Neural cell (in vitro differentiated cells): ENCODE results near the gene LIMS2. TPM values are rescaled to one million over a fixed set of nuclear protein-coding genes. Genes with fewer than 3 reads are reported as not detected.
A peak's percentile ranks its signal among the peaks of the same experiment; 100 is the strongest.

Experiments
- H2AFZ ChIP-seq: fragments of 200-600, 300-800 bp; sonication (generic), shearing (Covaris generic); 2 replicates; pipeline ENCODE4 v1.6.0; 2014; ENCODE audit warnings: low read depth, mild to moderate bottlenecking, antibody characterized with exemption, low read length, moderate library complexity
- H3F3A ChIP-seq: fragments of 200-600 bp; shearing (Covaris generic); 2 replicates; pipeline ENCODE4 v1.6.1; 2016; ENCODE audit warnings: mild to moderate bottlenecking, moderate library complexity, mixed read lengths, antibody characterized with exemption, low read length; ENCODE audit not compliant: insufficient read depth, poor library complexity, severe bottlenecking
- H3K27ac ChIP-seq: fragments of 200-600, 300-800 bp; sonication (generic), shearing (Covaris generic); 2 replicates; pipeline ENCODE4 v1.5.1; 2014; ENCODE audit warnings: mild to moderate bottlenecking, low read length, moderate library complexity
- H3K27me3 ChIP-seq: fragments of 300-800, 200-600 bp; sonication (generic), shearing (Covaris generic); 2 replicates; pipeline ENCODE4 v1.6.0; 2014; ENCODE audit warnings: mild to moderate bottlenecking, low read depth, low read length, moderate library complexity; ENCODE audit not compliant: insufficient read depth
- H3K36me3 ChIP-seq: fragments of 300-800, 200-600 bp; sonication (generic), shearing (Covaris generic); 2 replicates; pipeline ENCODE4 v1.5.1; 2014; ENCODE audit warnings: mild to moderate bottlenecking, antibody characterized with exemption, low read length, moderate library complexity; ENCODE audit not compliant: insufficient read depth
- H3K4me2 ChIP-seq: fragments of 300-800, 200-600 bp; sonication (generic), shearing (Covaris generic); 2 replicates; pipeline ENCODE4 v1.6.0; 2014; ENCODE audit warnings: mild to moderate bottlenecking, low read length
- H3K4me3 ChIP-seq: fragments of 300-800, 200-600 bp; sonication (generic), shearing (Covaris generic); 2 replicates; pipeline ENCODE4 v1.5.1; 2014; ENCODE audit warnings: mild to moderate bottlenecking, low read length, moderate library complexity
- H3K79me2 ChIP-seq: fragments of 200-600 bp; shearing (Covaris generic); replicated peaks from 2 replicates; pipeline ENCODE4 v1.6.0; 2014; ENCODE audit warnings: mild to moderate bottlenecking, low read length, moderate library complexity; ENCODE audit not compliant: insufficient read depth
- H3K9ac ChIP-seq: fragments of 300-800, 200-600 bp; sonication (generic), shearing (Covaris generic); 2 replicates; pipeline ENCODE4 v1.6.1; 2016; ENCODE audit warnings: mild to moderate bottlenecking, low read length, mixed read lengths
- H3K9me2 ChIP-seq: fragments of 200-600 bp; shearing (Covaris generic); 2 replicates; pipeline ENCODE4 v1.6.1; 2016; ENCODE audit warnings: mild to moderate bottlenecking, low read length, mixed read lengths; ENCODE audit not compliant: insufficient read depth
- H3K9me3 ChIP-seq: fragments of 200-600, 300-800 bp; sonication (generic), shearing (Covaris generic); 2 replicates; pipeline ENCODE4 v1.6.1; 2016; ENCODE audit warnings: mild to moderate bottlenecking, mixed run types, low read length, moderate library complexity, mixed read lengths
- H4K20me1 ChIP-seq: fragments of 200-600 bp; shearing (Covaris generic); 2 replicates; pipeline ENCODE4 v1.6.1; 2016; ENCODE audit warnings: mild to moderate bottlenecking, mixed run types; ENCODE audit not compliant: insufficient read depth
- CTCF ChIP-seq: fragments of 450-650 bp; IDR thresholded peaks from 2 replicates; pipeline ENCODE4 v1.5.1; 2014; ENCODE audit warnings: antibody characterized with exemption, mild to moderate bottlenecking, moderate library complexity; ENCODE audit not compliant: poor library complexity, severe bottlenecking
- EP300 ChIP-seq: fragments of 450-650 bp; conservative IDR thresholded peaks from 2 replicates; pipeline ENCODE4 v1.6.1; 2014; ENCODE audit warnings: antibody characterized with exemption, mild to moderate bottlenecking, moderate library complexity; ENCODE audit not compliant: poor library complexity, severe bottlenecking
- EZH2 ChIP-seq: fragments of 200-600, 300-800 bp; shearing (Covaris generic), sonication (generic); IDR thresholded peaks from 2 replicates; pipeline ENCODE4 v1.6.1; 2014; ENCODE audit warnings: antibody characterized with exemption, low read length, borderline replicate concordance, mild to moderate bottlenecking; ENCODE audit not compliant: insufficient read depth, poor library complexity, severe bottlenecking
- MXI1 ChIP-seq: fragments of 450-650 bp; conservative IDR thresholded peaks from 2 replicates; pipeline ENCODE4 v1.6.1; 2014; ENCODE audit warnings: antibody characterized with exemption, mild to moderate bottlenecking; ENCODE audit not compliant: poor library complexity, severe bottlenecking
- POLR2AphosphoS5 ChIP-seq: IDR thresholded peaks from 2 replicates; pipeline ENCODE4 v1.6.1; 2012
- RAD21 ChIP-seq: fragments of 450-650 bp; conservative IDR thresholded peaks from 2 replicates; pipeline ENCODE4 v1.6.1; 2014; ENCODE audit warnings: antibody characterized with exemption, mild to moderate bottlenecking, moderate library complexity
- SMC3 ChIP-seq: fragments of 450-650 bp; conservative IDR thresholded peaks from 2 replicates; pipeline ENCODE4 v1.6.1; 2014; ENCODE audit warnings: antibody characterized with exemption, mild to moderate bottlenecking, moderate library complexity; ENCODE audit not compliant: poor library complexity
- TAF1 ChIP-seq: IDR thresholded peaks from 2 replicates; pipeline ENCODE4 v1.6.1; 2012; ENCODE audit warnings: low read depth
- polyA plus RNA-seq: library from polyadenylated mRNA; depleted of rRNA; stranded (reverse); fragments of >200 nt; gene quantifications from 2 replicates; pipeline ENCODE4 v1.2.3, GENCODE V29; 2014
- TF ChIP-seq, protein P1 (sequence below): IDR thresholded peaks from 2 replicates; pipeline ENCODE4 v1.6.1; 2012; ENCODE audit warnings: borderline replicate concordance

LIMS2 gene
- polyA plus RNA-seq, 1 donor from 2014 or later, result not detected

- no peak overlapping the region for H3K9ac ChIP-seq
- no peaks in the 10 kb centered on the region for H3K27me3 ChIP-seq
- no peak overlapping the region for H3K27ac ChIP-seq
- no peaks in the 10 kb centered on the region for H3K9me3 ChIP-seq
- H3K9me2 ChIP-seq, result no peaks in the 10 kb centered on the region
- H3K4me2 ChIP-seq, result no peak overlapping the region
- H3K4me3 ChIP-seq, result no peak overlapping the region
- H3K36me3 ChIP-seq, result peaks cover 11% of the 10 kb centered on the region
- no peak overlapping the region for H2AFZ ChIP-seq
- no peak for TF ChIP-seq MXI1
- peaks cover 20% of the 10 kb centered on the region for H3K79me2 ChIP-seq
- H4K20me1 ChIP-seq, result no peaks in the 10 kb centered on the region
- H3F3A ChIP-seq, result peaks cover 10% of the 10 kb centered on the region
These were observed 31.1 kb upstream of the LIMS2 start for GRCh38 chr2:127706215-127706990.

DNA sequence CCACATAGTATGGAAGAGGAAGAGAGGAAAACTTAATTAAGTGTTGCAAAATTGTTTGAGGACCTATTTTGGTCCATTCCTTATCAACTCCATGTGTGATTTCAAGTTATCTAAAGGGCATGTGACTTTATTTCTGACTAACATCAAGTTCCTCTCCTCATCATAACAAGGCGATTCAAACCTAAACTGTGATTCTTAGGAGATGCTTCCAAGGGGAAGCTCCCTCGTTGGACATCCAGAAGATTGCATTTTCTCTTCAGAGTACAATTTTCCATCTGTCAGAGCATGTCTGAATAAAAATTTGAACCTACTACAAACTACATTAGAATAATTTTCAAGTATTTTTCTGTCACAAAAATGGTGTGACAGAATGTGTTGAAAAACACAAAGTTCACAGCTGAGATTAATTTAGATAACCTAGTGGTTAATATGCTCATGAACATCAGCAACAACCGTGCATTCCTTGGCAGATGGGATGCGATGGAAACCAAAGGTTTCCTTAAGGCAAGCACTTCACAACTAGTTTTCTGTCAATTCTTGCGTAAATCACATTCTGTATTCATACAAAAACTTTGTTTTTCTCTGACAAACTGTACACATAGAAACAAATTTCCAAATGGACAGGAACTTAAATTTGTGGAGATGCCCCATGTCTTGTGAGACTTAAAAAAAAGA lies 30.2 kb upstream of the LIMS2 start:
- H3K9ac ChIP-seq, result no peak overlapping the region
- H3K27me3 ChIP-seq, result no peaks in the 10 kb centered on the region
- H3F3A ChIP-seq, result peaks cover 10% of the 10 kb centered on the region
- H3K27ac ChIP-seq, result no peak overlapping the region
- no peak overlapping the region for H3K4me3 ChIP-seq
- TF ChIP-seq SMC3 (no peak), EP300 (no peak), POLR2AphosphoS5 (no peak)
- peaks cover 11% of the 10 kb centered on the region for H3K36me3 ChIP-seq
- H2AFZ ChIP-seq, result no peak overlapping the region
- no peaks in the 10 kb centered on the region for H3K9me3 ChIP-seq
- no peaks in the 10 kb centered on the region for H3K9me2 ChIP-seq
- no peaks in the 10 kb centered on the region for H4K20me1 ChIP-seq
- H3K4me2 ChIP-seq, result no peak overlapping the region
- H3K79me2 ChIP-seq, result peaks cover 20% of the 10 kb centered on the region

DNA sequence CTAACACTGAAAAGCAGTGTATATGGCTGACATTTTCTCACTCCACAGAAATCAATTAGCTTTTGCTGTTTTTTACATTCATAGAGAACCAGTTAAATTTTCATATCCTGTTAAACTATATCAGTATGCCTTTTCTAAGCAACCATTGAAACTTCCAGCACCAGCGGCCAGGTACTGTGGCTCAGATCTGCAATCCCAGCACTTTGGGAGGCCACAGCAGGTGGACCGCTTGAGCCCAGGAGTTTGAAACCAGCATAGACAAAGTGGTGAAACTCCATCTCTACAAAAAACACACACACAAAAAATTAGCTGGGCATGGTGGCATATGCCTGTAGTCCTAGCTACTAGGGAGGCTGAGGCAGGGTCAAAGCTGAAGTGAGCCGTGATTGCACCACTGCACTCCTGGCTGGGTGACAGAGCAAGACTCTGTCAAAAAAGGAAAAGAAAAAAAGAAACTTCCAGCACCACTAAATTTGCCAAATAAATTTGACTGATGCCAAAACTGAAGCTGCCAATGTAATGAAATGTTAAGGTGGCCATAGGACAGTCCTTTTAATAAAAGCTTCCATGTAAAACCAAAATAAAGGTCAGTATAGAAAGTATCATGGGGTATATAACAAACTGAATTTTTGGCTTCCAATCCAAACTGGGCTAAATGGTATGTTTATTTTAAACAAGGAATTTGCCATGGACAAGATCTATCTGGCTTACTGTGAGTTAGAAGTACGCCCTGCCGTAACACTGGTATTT lies 29.5 kb upstream of the LIMS2 start:
- no peak for TF ChIP-seq TAF1
- TF ChIP-seq EP300, result no peak
- TF ChIP-seq EZH2, result no peak
- TF ChIP-seq MXI1, result no peak
- no peak for TF ChIP-seq CTCF
- no peak for TF ChIP-seq RAD21
- no peak for TF ChIP-seq SMC3
- TF ChIP-seq POLR2AphosphoS5, result no peak
- TF ChIP-seq, protein P1, sequence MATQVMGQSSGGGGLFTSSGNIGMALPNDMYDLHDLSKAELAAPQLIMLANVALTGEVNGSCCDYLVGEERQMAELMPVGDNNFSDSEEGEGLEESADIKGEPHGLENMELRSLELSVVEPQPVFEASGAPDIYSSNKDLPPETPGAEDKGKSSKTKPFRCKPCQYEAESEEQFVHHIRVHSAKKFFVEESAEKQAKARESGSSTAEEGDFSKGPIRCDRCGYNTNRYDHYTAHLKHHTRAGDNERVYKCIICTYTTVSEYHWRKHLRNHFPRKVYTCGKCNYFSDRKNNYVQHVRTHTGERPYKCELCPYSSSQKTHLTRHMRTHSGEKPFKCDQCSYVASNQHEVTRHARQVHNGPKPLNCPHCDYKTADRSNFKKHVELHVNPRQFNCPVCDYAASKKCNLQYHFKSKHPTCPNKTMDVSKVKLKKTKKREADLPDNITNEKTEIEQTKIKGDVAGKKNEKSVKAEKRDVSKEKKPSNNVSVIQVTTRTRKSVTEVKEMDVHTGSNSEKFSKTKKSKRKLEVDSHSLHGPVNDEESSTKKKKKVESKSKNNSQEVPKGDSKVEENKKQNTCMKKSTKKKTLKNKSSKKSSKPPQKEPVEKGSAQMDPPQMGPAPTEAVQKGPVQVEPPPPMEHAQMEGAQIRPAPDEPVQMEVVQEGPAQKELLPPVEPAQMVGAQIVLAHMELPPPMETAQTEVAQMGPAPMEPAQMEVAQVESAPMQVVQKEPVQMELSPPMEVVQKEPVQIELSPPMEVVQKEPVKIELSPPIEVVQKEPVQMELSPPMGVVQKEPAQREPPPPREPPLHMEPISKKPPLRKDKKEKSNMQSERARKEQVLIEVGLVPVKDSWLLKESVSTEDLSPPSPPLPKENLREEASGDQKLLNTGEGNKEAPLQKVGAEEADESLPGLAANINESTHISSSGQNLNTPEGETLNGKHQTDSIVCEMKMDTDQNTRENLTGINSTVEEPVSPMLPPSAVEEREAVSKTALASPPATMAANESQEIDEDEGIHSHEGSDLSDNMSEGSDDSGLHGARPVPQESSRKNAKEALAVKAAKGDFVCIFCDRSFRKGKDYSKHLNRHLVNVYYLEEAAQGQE, result no peak
- H3K4me3 ChIP-seq, result peak overlapping the region; percentile 85
- peak overlapping the region; percentile 82 for H3K4me2 ChIP-seq
- no peaks in the 10 kb centered on the region for H3K9me3 ChIP-seq
- H3F3A ChIP-seq, result peaks cover 10% of the 10 kb centered on the region
- no peak overlapping the region for H3K27ac ChIP-seq
- peaks cover 20% of the 10 kb centered on the region for H3K79me2 ChIP-seq
- no peaks in the 10 kb centered on the region for H4K20me1 ChIP-seq
- H3K36me3 ChIP-seq, result peaks cover 11% of the 10 kb centered on the region
- H3K9me2 ChIP-seq, result no peaks in the 10 kb centered on the region
- H2AFZ ChIP-seq, result no peak overlapping the region
- no peaks in the 10 kb centered on the region for H3K27me3 ChIP-seq
- no peak overlapping the region for H3K9ac ChIP-seq
